HEK293 (cell line): ENCODE results near the gene PDCL2.

ENCODE experiments used
- GLI2 ChIP-seq: fragments of 450-650 bp; formaldehyde crosslinking; IDR thresholded peaks from 2 replicates; pipeline ENCODE4; 2017; ENCODE audit warnings: missing biosample characterization, missing genetic modification characterization, low read depth, borderline replicate concordance
- KLF1 ChIP-seq: fragments of 450-650 bp; formaldehyde crosslinking; IDR thresholded peaks from 2 replicates; pipeline ENCODE4 v1.5.1; 2016; ENCODE audit warnings: missing biosample characterization, missing genetic modification characterization
- KLF7 ChIP-seq: fragments of 450-650 bp; formaldehyde crosslinking; IDR thresholded peaks from 2 replicates; pipeline ENCODE4 v1.5.1; 2016; ENCODE audit warnings: missing biosample characterization, missing genetic modification characterization, borderline replicate concordance
- MYNN ChIP-seq: fragments of 450-650 bp; formaldehyde crosslinking; IDR thresholded peaks from 2 replicates; pipeline ENCODE4 v1.5.1; 2016; ENCODE audit warnings: missing biosample characterization, missing genetic modification characterization, borderline replicate concordance
- SCRT2 ChIP-seq: fragments of 450-650 bp; formaldehyde crosslinking; IDR thresholded peaks from 2 replicates; pipeline ENCODE4 v1.5.1; 2016; ENCODE audit warnings: missing biosample characterization, missing genetic modification characterization
- SP3 ChIP-seq: fragments of 450-650 bp; formaldehyde crosslinking; IDR thresholded peaks from 2 replicates; pipeline ENCODE4 v1.5.1; 2016; ENCODE audit warnings: missing biosample characterization, missing genetic modification characterization
- TCF7L2 ChIP-seq: IDR thresholded peaks from 2 replicates; pipeline ENCODE4 v1.6.1; 2011; ENCODE audit warnings: low read depth, mild to moderate bottlenecking, inconsistent platforms, low read length, moderate library complexity, borderline replicate concordance
- WT1 ChIP-seq: fragments of 450-650 bp; formaldehyde crosslinking; IDR thresholded peaks from 2 replicates; pipeline ENCODE4 v1.5.1; 2016; ENCODE audit warnings: missing biosample characterization, missing genetic modification characterization
- ZBTB17 ChIP-seq: fragments of 450-650 bp; formaldehyde crosslinking; IDR thresholded peaks from 2 replicates; pipeline ENCODE4 v1.5.1; 2016; ENCODE audit warnings: missing biosample characterization, missing genetic modification characterization
- ZBTB21 ChIP-seq: fragments of 450-650 bp; formaldehyde crosslinking; IDR thresholded peaks from 2 replicates; pipeline ENCODE4 v1.5.1; 2017; ENCODE audit warnings: missing biosample characterization, missing genetic modification characterization
- ZBTB48 ChIP-seq: fragments of 450-650 bp; formaldehyde crosslinking; IDR thresholded peaks from 2 replicates; pipeline ENCODE4 v1.5.1; 2016; ENCODE audit warnings: missing biosample characterization, missing genetic modification characterization
- ZFP69B ChIP-seq: fragments of 450-650 bp; formaldehyde crosslinking; IDR thresholded peaks from 2 replicates; pipeline ENCODE4 v1.5.1; 2016; ENCODE audit warnings: missing biosample characterization, missing genetic modification characterization
- ZIC2 ChIP-seq: fragments of 450-650 bp; formaldehyde crosslinking; IDR thresholded peaks from 2 replicates; pipeline ENCODE4 v1.5.1; 2016; ENCODE audit warnings: missing biosample characterization, missing genetic modification characterization
- ZNF16 ChIP-seq: fragments of 450-650 bp; formaldehyde crosslinking; IDR thresholded peaks from 2 replicates; pipeline ENCODE4 v1.5.1; 2016; ENCODE audit warnings: low read depth, missing biosample characterization, missing genetic modification characterization
- ZNF169 ChIP-seq: fragments of 450-650 bp; formaldehyde crosslinking; IDR thresholded peaks from 2 replicates; pipeline ENCODE4 v1.5.1; 2016; ENCODE audit warnings: missing biosample characterization, missing genetic modification characterization
- ZNF174 ChIP-seq: fragments of 450-650 bp; formaldehyde crosslinking; IDR thresholded peaks from 2 replicates; pipeline ENCODE4 v1.5.0; 2017; ENCODE audit warnings: missing biosample characterization, mild to moderate bottlenecking, missing genetic modification characterization
- ZNF184 ChIP-seq: fragments of 450-650 bp; IDR thresholded peaks from 2 replicates; pipeline ENCODE4 v1.5.1; 2018; ENCODE audit warnings: missing biosample characterization, mild to moderate bottlenecking, missing genetic modification characterization
- ZNF211 ChIP-seq: fragments of 450-650 bp; formaldehyde crosslinking; IDR thresholded peaks from 2 replicates; pipeline ENCODE4 v1.5.1; 2016; ENCODE audit warnings: low read depth, missing biosample characterization, missing genetic modification characterization
- ZNF239 ChIP-seq: fragments of 450-650 bp; formaldehyde crosslinking; IDR thresholded peaks from 2 replicates; pipeline ENCODE4 v1.5.1; 2016; ENCODE audit warnings: missing biosample characterization, missing genetic modification characterization
- ZNF404 ChIP-seq: fragments of 450-650 bp; formaldehyde crosslinking; IDR thresholded peaks from 2 replicates; pipeline ENCODE4 v1.5.1; 2017; ENCODE audit warnings: missing biosample characterization, missing genetic modification characterization
- ZNF423 ChIP-seq: fragments of 450-650 bp; formaldehyde crosslinking; IDR thresholded peaks from 2 replicates; pipeline ENCODE4 v1.5.1; 2016; ENCODE audit warnings: missing biosample characterization, missing genetic modification characterization
- ZNF521 ChIP-seq: fragments of 450-650 bp; formaldehyde crosslinking; IDR thresholded peaks from 2 replicates; pipeline ENCODE4 v1.5.1; 2017; ENCODE audit warnings: missing biosample characterization, mild to moderate bottlenecking, missing genetic modification characterization
- ZNF558 ChIP-seq: fragments of 450-650 bp; formaldehyde crosslinking; IDR thresholded peaks from 2 replicates; pipeline ENCODE4 v1.5.1; 2016; ENCODE audit warnings: missing biosample characterization, missing genetic modification characterization
- ZNF600 ChIP-seq: fragments of 450-650 bp; formaldehyde crosslinking; IDR thresholded peaks from 2 replicates; pipeline ENCODE4 v1.5.1; 2016; ENCODE audit warnings: missing biosample characterization, missing genetic modification characterization
- ZNF623 ChIP-seq: fragments of 450-650 bp; formaldehyde crosslinking; IDR thresholded peaks from 2 replicates; pipeline ENCODE4 v1.5.1; 2016; ENCODE audit warnings: missing biosample characterization, missing genetic modification characterization
- ZNF658 ChIP-seq: fragments of 450-650 bp; formaldehyde crosslinking; IDR thresholded peaks from 2 replicates; pipeline ENCODE4; 2016; ENCODE audit warnings: missing biosample characterization, missing genetic modification characterization
- ZNF792 ChIP-seq: fragments of 450-650 bp; formaldehyde crosslinking; IDR thresholded peaks from 2 replicates; pipeline ENCODE4 v1.5.1; 2016; ENCODE audit warnings: missing biosample characterization, missing genetic modification characterization
- TF ChIP-seq, protein P1 (sequence below): fragments of 450-650 bp; formaldehyde crosslinking; conservative IDR thresholded peaks from 2 replicates; pipeline ENCODE4 v1.5.1; 2016; ENCODE audit warnings: low read depth, missing biosample characterization, missing genetic modification characterization
- TF ChIP-seq, protein P2 (sequence below): fragments of 450-650 bp; formaldehyde crosslinking; IDR thresholded peaks from 2 replicates; pipeline ENCODE4 v1.5.1; 2016; ENCODE audit warnings: missing biosample characterization, missing genetic modification characterization, low read depth
- TF ChIP-seq, protein P3 (sequence below): fragments of 450-650 bp; formaldehyde crosslinking; IDR thresholded peaks from 2 replicates; pipeline ENCODE4 v1.5.1; 2017; ENCODE audit warnings: missing biosample characterization, missing genetic modification characterization
- TF ChIP-seq, protein P4 (sequence below): fragments of 450-650 bp; formaldehyde crosslinking; IDR thresholded peaks from 2 replicates; pipeline ENCODE4 v1.5.1; 2016; ENCODE audit warnings: missing biosample characterization, missing genetic modification characterization
- TF ChIP-seq, protein P5 (sequence below): fragments of 450-650 bp; formaldehyde crosslinking; IDR thresholded peaks from 2 replicates; pipeline ENCODE4 v1.5.1; 2017; ENCODE audit warnings: missing biosample characterization, missing genetic modification characterization

PDCL2 gene

DNA sequence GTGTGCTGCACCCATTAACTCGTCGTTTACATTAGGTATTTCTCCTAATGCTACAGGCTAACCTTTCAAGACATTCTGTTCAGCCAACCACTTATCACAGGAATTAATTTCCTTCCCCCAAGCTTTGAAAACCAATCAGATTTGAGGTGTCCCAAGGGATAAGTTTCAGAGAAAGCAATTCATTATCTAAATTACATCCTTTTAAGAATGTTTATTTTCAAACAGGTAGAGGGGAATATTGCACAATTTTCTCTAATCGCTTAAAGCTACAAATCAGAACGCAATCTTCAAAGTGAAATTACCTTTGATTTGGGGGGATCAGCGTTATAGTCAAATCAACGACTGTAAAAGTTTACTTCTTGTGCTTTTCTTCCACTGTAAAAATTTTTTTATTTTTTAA, 46.9 kb downstream of the PDCL2 start (continued):
- TF ChIP-seq, protein P1, sequence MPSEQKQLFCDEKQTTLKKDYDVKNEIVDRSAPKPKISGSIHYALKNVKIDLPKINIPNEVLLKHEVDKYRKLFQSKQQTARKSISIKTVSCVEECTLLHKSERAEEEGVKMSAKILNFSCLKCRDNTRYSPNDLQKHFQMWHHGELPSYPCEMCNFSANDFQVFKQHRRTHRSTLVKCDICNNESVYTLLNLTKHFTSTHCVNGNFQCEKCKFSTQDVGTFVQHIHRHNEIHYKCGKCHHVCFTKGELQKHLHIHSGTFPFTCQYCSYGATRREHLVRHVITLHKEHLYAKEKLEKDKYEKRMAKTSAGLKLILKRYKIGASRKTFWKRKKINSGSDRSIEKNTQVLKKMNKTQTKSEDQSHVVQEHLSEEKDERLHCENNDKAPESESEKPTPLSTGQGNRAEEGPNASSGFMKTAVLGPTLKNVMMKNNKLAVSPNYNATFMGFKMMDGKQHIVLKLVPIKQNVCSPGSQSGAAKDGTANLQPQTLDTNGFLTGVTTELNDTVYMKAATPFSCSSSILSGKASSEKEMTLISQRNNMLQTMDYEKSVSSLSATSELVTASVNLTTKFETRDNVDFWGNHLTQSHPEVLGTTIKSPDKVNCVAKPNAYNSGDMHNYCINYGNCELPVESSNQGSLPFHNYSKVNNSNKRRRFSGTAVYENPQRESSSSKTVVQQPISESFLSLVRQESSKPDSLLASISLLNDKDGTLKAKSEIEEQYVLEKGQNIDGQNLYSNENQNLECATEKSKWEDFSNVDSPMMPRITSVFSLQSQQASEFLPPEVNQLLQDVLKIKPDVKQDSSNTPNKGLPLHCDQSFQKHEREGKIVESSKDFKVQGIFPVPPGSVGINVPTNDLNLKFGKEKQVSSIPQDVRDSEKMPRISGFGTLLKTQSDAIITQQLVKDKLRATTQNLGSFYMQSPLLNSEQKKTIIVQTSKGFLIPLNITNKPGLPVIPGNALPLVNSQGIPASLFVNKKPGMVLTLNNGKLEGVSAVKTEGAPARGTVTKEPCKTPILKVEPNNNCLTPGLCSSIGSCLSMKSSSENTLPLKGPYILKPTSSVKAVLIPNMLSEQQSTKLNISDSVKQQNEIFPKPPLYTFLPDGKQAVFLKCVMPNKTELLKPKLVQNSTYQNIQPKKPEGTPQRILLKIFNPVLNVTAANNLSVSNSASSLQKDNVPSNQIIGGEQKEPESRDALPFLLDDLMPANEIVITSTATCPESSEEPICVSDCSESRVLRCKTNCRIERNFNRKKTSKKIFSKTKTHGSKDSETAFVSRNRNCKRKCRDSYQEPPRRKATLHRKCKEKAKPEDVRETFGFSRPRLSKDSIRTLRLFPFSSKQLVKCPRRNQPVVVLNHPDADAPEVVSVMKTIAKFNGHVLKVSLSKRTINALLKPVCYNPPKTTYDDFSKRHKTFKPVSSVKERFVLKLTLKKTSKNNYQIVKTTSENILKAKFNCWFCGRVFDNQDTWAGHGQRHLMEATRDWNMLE = no peak
- no peak for TF ChIP-seq ZNF239 (tag by site-specific recombination)
- TF ChIP-seq ZNF184 (tag by site-specific recombination) = no peak
- TF ChIP-seq ZNF404 (tag by site-specific recombination) = no peak
- TF ChIP-seq ZNF211 (tag by site-specific recombination) = no peak
- no peak for TF ChIP-seq MYNN (tag by site-specific recombination)
- no peak for TF ChIP-seq ZFP69B (tag by site-specific recombination)
- TF ChIP-seq, protein P2, sequence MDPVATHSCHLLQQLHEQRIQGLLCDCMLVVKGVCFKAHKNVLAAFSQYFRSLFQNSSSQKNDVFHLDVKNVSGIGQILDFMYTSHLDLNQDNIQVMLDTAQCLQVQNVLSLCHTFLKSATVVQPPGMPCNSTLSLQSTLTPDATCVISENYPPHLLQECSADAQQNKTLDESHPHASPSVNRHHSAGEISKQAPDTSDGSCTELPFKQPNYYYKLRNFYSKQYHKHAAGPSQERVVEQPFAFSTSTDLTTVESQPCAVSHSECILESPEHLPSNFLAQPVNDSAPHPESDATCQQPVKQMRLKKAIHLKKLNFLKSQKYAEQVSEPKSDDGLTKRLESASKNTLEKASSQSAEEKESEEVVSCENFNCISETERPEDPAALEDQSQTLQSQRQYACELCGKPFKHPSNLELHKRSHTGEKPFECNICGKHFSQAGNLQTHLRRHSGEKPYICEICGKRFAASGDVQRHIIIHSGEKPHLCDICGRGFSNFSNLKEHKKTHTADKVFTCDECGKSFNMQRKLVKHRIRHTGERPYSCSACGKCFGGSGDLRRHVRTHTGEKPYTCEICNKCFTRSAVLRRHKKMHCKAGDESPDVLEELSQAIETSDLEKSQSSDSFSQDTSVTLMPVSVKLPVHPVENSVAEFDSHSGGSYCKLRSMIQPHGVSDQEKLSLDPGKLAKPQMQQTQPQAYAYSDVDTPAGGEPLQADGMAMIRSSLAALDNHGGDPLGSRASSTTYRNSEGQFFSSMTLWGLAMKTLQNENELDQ (tag by site-specific recombination) = no peak
- no peak for TF ChIP-seq ZNF174 (tag by site-specific recombination)
- TF ChIP-seq ZNF521 (tag by site-specific recombination) = no peak
- TF ChIP-seq ZBTB48 (tag by site-specific recombination) = no peak
- no peak for TF ChIP-seq GLI2
- TF ChIP-seq ZIC2 (tag by site-specific recombination) = no peak
- 0 out of 2 replicates have a peak, but pooled peaks have one; percentile 2 for TF ChIP-seq SP3 (tag by site-specific recombination)
- TF ChIP-seq, protein P3, sequence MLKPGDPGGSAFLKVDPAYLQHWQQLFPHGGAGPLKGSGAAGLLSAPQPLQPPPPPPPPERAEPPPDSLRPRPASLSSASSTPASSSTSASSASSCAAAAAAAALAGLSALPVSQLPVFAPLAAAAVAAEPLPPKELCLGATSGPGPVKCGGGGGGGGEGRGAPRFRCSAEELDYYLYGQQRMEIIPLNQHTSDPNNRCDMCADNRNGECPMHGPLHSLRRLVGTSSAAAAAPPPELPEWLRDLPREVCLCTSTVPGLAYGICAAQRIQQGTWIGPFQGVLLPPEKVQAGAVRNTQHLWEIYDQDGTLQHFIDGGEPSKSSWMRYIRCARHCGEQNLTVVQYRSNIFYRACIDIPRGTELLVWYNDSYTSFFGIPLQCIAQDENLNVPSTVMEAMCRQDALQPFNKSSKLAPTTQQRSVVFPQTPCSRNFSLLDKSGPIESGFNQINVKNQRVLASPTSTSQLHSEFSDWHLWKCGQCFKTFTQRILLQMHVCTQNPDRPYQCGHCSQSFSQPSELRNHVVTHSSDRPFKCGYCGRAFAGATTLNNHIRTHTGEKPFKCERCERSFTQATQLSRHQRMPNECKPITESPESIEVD = peak; percentile 82
- no peak for TF ChIP-seq ZBTB17
- no peak for TF ChIP-seq ZNF792
- no peak for TF ChIP-seq KLF1 (tag by site-specific recombination)
- TF ChIP-seq ZNF658 = no peak
- TF ChIP-seq ZNF558 (tag by site-specific recombination) = no peak
- TF ChIP-seq ZNF623 (tag by site-specific recombination) = no peak
- TF ChIP-seq ZNF169 (tag by site-specific recombination) = no peak
- no peak for TF ChIP-seq ZNF16
- no peak for TF ChIP-seq ZBTB21
- TF ChIP-seq KLF7 (tag by site-specific recombination) = no peak
- TF ChIP-seq TCF7L2 = peak; percentile 66; the same call in 1 of the 2 replicates
- no peak for TF ChIP-seq ZNF423 (tag by site-specific recombination)
- TF ChIP-seq, protein P4, sequence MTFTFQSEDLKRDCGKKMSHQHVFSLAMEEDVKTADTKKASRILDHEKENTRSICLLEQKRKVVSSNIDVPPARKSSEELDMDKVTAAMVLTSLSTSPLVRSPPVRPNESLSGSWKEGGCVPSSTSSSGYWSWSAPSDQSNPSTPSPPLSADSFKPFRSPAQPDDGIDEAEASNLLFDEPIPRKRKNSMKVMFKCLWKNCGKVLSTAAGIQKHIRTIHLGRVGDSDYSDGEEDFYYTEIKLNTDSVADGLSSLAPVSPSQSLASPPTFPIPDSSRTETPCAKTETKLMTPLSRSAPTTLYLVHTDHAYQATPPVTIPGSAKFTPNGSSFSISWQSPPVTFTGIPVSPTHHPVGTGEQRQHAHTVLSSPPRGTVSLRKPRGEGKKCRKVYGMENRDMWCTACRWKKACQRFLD = no peak
- peak; percentile 74 for TF ChIP-seq SCRT2 (tag by site-specific recombination)
- peak; percentile 44; the same call in 1 of the 2 replicates for TF ChIP-seq WT1 (tag by site-specific recombination)
- TF ChIP-seq, protein P5, sequence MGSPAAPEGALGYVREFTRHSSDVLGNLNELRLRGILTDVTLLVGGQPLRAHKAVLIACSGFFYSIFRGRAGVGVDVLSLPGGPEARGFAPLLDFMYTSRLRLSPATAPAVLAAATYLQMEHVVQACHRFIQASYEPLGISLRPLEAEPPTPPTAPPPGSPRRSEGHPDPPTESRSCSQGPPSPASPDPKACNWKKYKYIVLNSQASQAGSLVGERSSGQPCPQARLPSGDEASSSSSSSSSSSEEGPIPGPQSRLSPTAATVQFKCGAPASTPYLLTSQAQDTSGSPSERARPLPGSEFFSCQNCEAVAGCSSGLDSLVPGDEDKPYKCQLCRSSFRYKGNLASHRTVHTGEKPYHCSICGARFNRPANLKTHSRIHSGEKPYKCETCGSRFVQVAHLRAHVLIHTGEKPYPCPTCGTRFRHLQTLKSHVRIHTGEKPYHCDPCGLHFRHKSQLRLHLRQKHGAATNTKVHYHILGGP (tag by site-specific recombination) = no peak
- no peak for TF ChIP-seq ZNF600 (tag by site-specific recombination)
